GM11168 (cell line): ENCODE results near the gene RAB36.

Experiments
- in situ Hi-C: fragments of 300-500 bp; cut with MboI; formaldehyde crosslinking; loops from one replicate; pipeline ENCODE4 v1.12.0; 2022; ENCODE audit warnings: low sequenced_read_pairs; ENCODE audit not compliant: unreplicated experiment

RAB36 gene, protein sequence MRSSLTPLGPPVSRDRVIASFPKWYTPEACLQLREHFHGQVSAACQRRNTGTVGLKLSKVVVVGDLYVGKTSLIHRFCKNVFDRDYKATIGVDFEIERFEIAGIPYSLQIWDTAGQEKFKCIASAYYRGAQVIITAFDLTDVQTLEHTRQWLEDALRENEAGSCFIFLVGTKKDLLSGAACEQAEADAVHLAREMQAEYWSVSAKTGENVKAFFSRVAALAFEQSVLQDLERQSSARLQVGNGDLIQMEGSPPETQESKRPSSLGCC

GRCh38 chr22:23144932-23145877, at the start of gene RAB36:
Gene RAB36 (plus strand): TSS chr22:23145477. CDS start chr22:23146617, 1,140 bp downstream.
- in situ Hi-C loops = loop anchor here (25.0 kb wide), 1 partner anchor 283 kb away; no protein-coding TSS in a partner anchor

GRCh38 chr22:23095733-23096342, 49.4 kb upstream of the RAB36 start:
- in situ Hi-C loops = no loop called here

GRCh38 chr22:23097412-23098229, 47.7 kb upstream of the RAB36 start:
- in situ Hi-C loops = no loop called here

- in situ Hi-C loops = no loop called here
These were observed 47.0 kb upstream of the RAB36 start for GRCh38 chr22:23098230-23098705.

DNA sequence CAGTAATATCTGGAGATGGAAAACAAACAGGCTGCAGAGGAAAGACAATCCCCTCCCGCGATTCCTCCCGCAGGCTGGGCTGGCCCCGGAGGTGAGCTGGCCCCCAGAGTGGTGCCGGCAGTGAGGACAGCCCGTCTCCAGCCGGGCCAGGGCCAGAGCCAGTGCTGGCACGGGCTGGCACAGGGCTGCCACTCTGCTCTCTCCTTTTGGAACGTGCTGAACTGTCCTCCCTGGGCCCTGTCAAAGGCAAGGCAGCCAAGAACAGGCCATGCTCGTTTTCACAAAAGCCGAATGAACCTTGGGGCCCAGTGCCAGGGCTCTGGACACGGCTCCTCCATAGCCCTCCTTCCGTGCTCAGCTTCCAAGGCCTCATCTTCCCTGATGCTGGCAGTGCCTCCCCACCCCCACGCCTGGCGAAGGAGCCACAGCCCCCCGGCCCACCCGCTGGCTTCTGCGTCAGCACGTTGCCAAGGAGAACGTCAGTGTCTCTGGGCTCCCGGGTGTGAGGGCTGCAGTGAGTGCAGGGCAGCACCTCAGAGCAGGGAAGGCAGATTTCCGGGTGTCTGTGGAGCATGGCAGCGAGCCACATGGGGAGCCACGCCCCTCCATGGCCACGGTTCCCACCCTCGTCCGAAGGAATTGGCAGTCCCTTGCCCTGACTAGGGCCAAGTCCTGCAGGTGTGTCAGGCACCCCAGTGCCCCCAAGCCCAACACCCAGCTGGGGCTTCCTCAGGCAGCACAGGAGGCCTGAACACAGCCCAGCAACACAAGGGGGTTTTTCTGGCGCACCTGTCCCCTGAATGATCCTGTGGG, 46.4 kb upstream of the RAB36 start:
- in situ Hi-C loops = no loop called here

DNA sequence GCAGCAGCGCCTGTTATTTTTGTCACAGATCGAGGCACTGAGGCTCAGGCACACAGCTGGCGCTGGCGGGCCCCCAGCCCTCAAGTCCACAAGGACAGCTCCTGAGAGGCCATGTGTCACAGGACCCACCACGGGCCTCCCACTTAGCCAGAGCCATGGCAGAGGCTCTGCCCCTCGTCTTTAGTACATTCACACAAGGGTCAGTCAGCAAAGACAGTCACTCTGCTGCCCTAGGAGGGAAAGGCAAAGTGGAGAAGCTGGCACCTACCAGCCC, 45.8 kb upstream of the RAB36 start:
- in situ Hi-C loops = no loop called here

DNA sequence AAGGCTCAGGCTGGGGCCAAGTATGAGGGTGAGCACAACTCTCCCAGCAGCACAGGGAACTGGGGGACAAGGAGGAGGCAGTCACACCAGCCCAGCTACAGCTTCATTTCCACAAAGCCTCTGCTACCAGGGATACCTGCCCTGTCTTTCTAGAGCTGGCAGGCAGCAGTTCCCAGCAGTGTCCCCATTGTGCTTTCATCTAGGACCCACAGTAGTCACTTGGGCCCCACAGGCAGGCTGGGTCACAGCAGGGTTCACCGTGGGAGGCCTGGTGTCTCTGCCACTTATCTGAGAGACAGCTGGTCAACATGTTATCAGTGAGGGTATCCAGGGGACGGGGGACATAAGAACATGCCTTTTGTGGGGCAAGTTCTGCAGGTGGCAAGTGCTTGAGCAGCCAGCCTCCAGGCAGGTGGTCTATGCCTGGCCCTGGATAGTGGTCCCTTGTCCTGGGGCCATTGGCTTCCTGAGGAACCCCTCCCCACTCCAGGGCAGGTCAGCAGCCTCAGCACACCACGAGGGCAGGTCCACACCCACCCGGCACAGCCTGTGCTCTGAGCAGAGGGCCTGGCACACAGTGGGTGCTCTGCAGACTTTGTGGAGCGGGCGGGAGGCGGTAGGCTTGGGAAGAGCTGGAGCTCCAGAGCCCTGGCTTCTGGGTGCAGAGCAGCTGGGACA, 45.0 kb upstream of the RAB36 start:
- in situ Hi-C loops = no loop called here

DNA sequence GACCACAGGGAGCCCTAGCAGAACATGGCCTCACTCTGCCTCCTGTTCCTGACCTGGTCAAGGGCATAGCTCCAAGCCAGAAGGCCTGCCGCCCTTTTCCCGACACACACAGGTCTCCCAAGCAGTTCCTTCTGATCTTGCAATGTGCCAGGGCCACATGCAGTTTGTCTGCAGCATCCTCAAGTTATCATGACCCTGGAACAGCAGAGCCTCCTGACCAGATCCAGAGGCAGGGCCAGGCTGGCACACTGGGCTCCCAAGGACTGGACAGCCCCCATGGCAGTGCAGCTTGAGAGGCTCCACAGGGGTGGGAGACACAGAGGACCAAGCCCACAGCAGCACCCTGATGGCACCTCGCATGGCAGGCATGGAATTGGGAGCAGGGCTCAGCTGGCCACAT, 43.8 kb upstream of the RAB36 start:
- in situ Hi-C loops = no loop called here

DNA sequence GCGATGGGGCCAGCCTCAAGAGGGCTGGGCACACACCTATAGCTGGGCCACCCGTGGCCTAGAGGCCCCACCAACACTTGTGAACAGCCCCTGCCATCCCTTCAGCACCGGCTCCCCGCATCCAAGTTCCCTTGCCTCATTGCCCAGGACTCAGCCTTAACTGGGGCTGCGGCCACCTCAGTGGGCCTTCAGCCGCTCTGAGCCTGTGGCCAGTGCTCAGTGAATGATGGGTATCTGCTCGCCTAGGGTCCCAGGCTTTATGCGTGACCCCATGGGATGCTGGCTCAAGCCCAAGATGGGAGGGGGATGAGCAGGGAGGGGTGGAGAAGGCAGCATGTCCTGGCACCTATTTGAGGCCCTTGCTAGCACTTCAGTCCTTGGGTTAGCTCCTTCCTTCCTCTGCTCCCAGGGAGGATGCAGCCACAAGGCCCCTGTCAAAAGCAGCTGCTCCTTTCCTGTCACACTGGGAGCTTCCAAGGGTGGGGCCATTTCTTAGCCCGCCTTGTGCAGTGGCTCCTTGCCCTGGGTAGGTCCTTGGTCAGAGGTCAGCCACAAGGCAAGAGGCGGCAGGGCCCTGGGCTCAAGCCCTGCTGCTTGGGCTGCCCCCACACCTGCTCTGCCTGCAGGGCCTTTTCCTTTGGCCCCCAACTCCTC, 43.1 kb upstream of the RAB36 start:
- in situ Hi-C loops = no loop called here

- in situ Hi-C loops = no loop called here
These were observed 42.5 kb upstream of the RAB36 start for GRCh38 chr22:23102776-23103175.

- in situ Hi-C loops = no loop called here
These were observed 41.9 kb upstream of the RAB36 start for GRCh38 chr22:23103199-23103954.

GRCh38 chr22:23104187-23104971, 40.9 kb upstream of the RAB36 start:
- in situ Hi-C loops = no loop called here

GRCh38 chr22:23105304-23105703, 40.0 kb upstream of the RAB36 start:
- in situ Hi-C loops = no loop called here

DNA sequence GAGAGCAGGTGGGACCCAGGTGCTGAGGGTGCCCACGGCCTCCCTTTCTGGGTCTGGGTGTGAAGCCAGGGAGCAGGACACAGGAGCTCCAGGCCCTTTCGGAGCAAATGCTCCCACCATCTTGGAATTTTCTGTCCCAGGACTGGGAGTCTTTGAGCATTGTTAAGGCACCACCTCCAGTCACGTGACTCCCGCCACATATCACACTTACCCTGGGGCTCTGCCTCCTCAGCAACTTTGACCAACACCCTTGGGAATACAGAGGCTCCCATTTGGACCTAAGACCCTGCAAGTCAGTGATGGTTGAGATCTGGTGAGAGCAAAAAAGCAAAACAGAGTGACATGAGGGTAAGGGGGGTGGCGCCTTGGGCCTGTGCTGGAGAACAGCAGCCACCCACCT, 39.4 kb upstream of the RAB36 start:
- in situ Hi-C loops = no loop called here

DNA sequence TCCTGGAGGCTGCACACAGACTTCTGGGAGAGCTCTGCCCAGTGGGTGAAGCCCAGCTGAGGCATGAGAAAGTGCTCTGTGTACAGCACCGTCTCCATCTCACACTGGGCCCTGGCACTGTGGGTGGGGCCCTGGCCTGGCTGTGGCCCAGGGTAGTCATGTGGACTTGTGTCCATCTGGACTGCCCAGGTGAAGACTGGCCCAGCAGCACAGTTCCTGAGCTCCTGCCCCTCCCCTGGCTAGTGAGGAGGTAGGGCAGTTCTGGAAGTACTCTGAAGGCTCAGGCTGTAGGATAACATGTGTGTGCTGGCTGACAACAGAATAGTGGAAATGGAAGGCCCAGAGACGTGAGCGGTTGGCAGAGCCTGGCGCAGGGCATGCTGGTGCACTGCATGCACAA, 38.9 kb upstream of the RAB36 start:
- in situ Hi-C loops = no loop called here

- in situ Hi-C loops = no loop called here
These were observed 38.3 kb upstream of the RAB36 start for GRCh38 chr22:23106906-23107367.
